GM19239 (cell line): Measurements from ENCODE around the gene PPIA.

Experiments used
- DNase-seq: peaks from one replicate; pipeline ENCODE4 v3.0.0; 2011; ENCODE audit warnings: low spot score; ENCODE audit not compliant: insufficient read length
- FAIRE-seq: peaks from 2 replicates; lab custom pipeline; 2011; peaks lifted over from hg19 to GRCh38; lab: Jason Lieb, UNC

PPIA gene

GRCh38 chr7:44796504-44797328 lies at the start of gene PPIA:
Gene PPIA (plus strand): TSS chr7:44796681. CDS start chr7:44796725, 44 bp downstream.
- FAIRE-seq: peak; percentile 85
- DNase-seq: peak; percentile 96

GRCh38 chr7:44748045-44748947 lies 48.2 kb upstream of the PPIA start, which contains the start of gene ZMIZ2:
Gene ZMIZ2 (plus strand): TSS chr7:44748847. CDS start chr7:44756250, 7,403 bp downstream.
- FAIRE-seq: peak; percentile 64
- peak; percentile 86 for DNase-seq

- FAIRE-seq (no peak), DNase-seq (no peak)
Measured at GRCh38 chr7:44748948-44749731, 47.3 kb upstream of the PPIA start.

- DNase-seq (no peak), FAIRE-seq (no peak)
Measured at GRCh38 chr7:44749992-44750391, 46.5 kb upstream of the PPIA start.

- FAIRE-seq: no peak
- no peak for DNase-seq
Measured at GRCh38 chr7:44750424-44750823, 46.1 kb upstream of the PPIA start.

- peak; percentile 74 for DNase-seq
- peak; percentile 91 for FAIRE-seq
Measured at GRCh38 chr7:44750921-44751571, 45.4 kb upstream of the PPIA start.

GRCh38 chr7:44752822-44753221 lies 43.7 kb upstream of the PPIA start:
- FAIRE-seq: no peak
- no peak for DNase-seq

- DNase-seq: no peak
- FAIRE-seq: no peak
Measured at GRCh38 chr7:44754802-44755697, 41.4 kb upstream of the PPIA start.

GRCh38 chr7:44755698-44756627 lies 40.5 kb upstream of the PPIA start:
- no peak for FAIRE-seq
- no peak for DNase-seq

GRCh38 chr7:44756904-44757303 lies 39.6 kb upstream of the PPIA start:
- DNase-seq (no peak), FAIRE-seq (no peak)

- FAIRE-seq: no peak
- no peak for DNase-seq
Measured at GRCh38 chr7:44757311-44757710, 39.2 kb upstream of the PPIA start.

- no peak for DNase-seq
- FAIRE-seq: no peak
Measured at GRCh38 chr7:44757739-44758138, 38.7 kb upstream of the PPIA start.

GRCh38 chr7:44759246-44759645 lies 37.2 kb upstream of the PPIA start:
- FAIRE-seq (no peak), DNase-seq (no peak)

- DNase-seq (no peak), FAIRE-seq (no peak)
Measured at GRCh38 chr7:44760034-44760580, 36.4 kb upstream of the PPIA start.

- no peak for FAIRE-seq
- DNase-seq: no peak
Measured at GRCh38 chr7:44761207-44762161, 35.0 kb upstream of the PPIA start.

- no peak for FAIRE-seq
- DNase-seq: no peak
Measured at GRCh38 chr7:44762300-44762699, 34.2 kb upstream of the PPIA start.
